Measurements from ENCODE around the gene SAMD11.

SAMD11 gene

GRCh38 chr1:905811-906599 is 17.7 kb upstream of the SAMD11 start:
- DNase-seq = no peak

DNA sequence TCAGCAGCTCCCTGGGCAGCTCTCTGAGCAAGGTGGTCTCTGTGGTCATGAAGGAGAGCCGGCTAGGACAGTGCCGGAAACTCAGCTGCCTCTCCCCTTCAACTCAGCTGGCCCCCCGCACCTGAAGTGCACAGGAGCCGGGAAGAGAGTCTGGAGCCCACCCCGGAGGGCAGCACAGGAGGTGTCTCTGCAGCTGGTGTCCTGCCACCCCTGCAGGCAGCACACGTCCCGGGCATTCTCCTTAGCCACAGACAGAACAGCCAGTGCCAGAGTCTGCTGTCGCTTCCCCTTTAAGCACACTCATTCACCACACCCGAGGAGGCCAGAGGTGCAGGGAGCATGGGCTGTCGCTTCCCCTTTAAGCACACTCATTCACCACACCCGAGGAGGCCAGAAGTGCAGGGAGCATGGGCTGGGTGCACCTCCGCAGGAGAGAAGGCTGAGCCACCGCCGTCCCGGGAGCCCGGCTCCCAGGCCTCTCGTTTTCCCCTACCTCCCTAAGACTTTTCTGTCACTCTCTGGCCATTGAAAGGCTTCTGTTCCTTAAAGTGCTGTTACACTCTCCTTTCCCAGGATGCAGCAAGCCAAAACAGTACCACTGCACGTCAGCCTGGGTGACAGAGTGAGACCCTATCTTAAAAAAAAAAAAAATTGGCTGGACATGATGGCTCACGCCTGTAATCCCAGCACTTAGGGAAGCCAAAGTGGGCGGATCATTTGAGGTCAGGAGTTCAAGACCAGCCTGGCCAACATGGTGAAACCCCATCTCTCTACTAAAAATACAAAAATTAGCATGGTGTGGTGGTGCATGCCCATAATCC is 16.9 kb upstream of the SAMD11 start:
- no peak for DNase-seq

GRCh38 chr1:907611-908451 is 15.9 kb upstream of the SAMD11 start:
- no peak for DNase-seq

DNA sequence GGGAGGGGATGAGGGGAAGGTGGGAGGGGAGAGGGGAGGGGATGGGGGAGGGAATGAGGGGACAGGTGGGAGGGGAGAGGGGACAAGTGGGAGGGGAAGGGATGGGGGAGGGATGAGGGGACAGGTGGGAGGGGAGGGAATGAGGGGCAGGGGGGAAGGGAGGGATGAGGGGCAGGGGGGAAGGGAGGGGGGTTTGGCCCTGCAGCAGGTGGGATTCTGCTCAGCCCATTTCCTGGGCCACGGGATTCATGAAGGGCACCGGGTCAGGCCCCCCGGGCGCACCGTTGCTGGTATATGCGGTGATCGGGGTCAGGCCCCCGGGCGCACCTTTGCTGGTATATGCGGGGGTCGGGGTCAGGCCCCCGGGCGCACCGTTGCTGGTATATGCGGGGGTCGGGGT is 15.1 kb upstream of the SAMD11 start:
- DNase-seq = no peak

DNA sequence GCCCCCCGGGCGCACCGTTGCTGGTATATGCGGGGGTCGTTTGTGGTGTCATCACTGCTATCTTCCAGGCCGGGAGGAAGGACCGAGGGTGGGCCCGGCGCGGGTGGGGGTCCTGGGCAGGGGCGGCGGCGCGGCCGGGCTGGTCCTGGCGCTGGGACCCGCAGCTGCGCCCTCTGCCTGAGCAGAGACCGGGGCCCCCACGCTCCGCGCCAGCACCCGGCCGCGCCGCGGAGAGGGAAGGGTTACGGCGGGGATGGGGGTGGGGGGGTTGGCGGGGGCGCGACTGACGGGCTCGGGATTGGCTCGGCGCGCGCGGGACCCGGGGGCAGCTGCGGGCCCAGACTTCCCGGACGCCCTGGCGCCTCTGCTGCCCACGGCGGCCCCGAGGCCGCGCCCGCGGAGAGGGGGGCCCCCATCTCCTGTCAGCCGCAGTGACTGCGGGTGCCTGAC is 13.8 kb upstream of the SAMD11 start:
- DNase-seq = no peak

DNA sequence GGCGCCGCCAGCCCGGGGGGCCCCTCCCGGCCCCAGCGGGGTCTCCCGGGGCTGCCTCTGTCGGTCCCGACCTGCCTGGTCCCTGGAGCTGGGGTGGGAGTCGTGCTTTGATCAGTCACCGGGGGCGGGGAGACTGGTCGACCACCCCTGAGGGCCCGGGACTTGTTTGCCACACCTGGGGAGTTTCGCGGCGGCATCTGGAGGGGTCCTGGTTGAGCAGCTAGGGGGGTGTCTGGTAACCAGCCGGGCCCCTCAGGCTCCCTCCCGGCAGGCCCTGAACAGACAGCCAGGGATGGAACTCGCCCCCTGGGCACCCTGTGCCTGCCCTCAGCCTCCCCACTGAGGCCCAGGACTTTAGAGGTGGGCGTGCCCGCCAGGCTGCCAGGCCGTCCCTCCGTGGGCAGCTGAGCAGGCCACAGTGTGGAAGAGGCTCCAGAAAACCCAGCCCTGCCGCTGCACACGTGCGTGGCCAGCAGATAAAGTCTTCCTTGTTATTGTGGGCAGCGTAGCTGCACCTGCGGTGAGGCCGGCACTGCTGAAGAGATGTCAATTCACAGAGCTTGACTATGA is 13.3 kb upstream of the SAMD11 start:
- DNase-seq = no peak

- no peak for DNase-seq
These were observed 12.6 kb upstream of the SAMD11 start for GRCh38 chr1:910881-911721.

DNA sequence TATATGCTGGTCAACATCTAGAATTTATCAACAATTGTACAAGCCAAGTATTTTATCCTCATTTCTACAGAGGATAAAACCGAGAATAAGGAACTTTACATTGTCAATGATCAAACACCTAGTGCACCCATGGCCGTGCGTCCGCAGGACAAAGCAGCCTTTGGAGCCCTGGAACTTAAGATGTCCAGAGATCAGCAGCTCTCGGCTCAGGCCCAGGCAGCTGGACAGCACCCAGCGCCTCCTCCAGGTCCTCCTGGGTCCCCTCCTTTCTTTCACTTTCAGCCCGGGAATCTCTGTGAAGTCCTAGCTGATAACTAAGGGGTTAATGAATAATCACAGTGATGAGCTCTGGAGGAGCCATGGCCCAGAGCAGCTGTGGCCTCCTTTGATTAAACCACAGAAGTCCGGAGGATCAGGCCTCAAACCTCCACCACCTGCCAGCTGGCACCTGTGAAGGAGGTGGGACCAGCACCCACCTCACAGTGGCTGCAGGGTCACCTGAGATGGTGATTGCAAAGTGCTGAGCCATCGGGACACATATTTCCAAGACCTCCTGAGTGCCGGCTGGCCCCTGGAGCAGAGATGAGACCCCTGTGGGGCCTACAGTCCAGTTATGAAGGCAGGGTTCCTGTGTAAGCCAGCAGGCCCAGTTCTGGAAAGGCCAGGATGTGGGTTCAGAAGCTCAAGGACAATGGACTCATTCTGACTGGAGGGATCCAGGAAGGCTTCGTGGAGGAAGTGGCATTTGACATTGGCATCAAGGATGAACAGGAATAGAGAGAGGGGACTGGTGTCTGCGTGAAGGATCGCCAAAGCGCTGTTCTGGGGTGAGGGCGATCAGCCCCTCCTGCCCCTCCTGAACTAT is 11.6 kb upstream of the SAMD11 start:
- no peak for DNase-seq

DNA sequence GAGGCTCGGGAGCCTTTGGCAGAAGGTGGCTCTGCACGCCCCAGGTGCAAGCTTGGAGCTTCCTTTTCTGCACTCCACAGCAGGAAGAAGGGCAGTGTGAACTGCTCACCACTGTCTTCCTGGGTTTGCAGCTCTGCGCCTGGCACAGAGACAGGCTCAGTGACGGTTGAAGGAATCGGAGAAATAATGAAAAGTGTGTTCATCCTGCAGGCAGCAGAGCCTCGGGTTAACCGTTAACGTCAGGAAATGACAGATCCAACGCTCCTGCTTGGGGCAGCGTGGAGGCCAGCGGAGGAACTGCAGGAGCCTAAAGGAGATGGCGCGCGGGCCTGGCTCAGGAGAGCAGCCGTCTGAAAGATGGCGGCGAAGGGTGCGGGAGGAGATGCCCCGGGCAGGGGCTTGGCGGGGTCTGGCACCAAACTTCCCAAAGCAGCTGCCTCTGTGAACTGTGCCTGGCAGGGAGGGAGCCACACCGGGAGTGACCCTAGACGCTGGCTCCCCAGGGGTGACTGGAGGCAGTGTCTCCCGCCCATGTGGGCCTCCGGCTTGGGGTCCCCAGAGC is 10.9 kb upstream of the SAMD11 start:
- no peak for DNase-seq

DNA sequence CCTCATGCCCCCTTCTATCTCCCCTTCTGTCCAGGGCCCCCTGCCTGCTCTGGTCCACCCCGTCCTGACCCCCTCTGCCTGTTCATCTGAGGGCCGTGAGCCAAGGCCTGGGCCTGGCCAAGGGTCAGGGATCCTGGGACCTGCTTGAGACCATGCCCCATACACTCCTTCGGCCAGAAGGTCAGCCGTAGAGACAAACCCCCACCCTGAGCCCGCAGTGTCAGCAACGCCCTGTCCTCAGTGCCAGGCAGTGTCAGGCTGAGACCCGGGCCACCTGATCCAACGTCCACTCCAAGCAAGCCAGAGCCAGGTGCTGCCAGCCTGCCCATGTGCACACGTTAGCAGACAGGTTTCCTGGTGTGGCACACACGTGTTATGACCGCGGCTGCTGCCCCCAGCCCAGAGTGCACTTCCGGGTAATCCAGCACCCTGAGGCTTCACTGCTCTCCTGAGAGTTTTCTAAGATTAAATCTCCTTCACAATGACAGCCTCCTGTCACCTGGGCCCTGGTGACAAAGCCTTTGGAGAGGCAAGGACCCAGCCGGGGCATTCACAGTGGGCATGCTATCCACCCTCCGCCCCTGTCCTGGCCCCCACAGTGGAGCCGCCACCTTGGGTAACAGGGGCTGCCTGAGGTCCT is 10.1 kb upstream of the SAMD11 start:
- DNase-seq = no peak

- no peak for DNase-seq
These were observed 9.4 kb upstream of the SAMD11 start for GRCh38 chr1:914131-914890.

GRCh38 chr1:914891-915280 is 8.8 kb upstream of the SAMD11 start:
- DNase-seq = no peak

DNA sequence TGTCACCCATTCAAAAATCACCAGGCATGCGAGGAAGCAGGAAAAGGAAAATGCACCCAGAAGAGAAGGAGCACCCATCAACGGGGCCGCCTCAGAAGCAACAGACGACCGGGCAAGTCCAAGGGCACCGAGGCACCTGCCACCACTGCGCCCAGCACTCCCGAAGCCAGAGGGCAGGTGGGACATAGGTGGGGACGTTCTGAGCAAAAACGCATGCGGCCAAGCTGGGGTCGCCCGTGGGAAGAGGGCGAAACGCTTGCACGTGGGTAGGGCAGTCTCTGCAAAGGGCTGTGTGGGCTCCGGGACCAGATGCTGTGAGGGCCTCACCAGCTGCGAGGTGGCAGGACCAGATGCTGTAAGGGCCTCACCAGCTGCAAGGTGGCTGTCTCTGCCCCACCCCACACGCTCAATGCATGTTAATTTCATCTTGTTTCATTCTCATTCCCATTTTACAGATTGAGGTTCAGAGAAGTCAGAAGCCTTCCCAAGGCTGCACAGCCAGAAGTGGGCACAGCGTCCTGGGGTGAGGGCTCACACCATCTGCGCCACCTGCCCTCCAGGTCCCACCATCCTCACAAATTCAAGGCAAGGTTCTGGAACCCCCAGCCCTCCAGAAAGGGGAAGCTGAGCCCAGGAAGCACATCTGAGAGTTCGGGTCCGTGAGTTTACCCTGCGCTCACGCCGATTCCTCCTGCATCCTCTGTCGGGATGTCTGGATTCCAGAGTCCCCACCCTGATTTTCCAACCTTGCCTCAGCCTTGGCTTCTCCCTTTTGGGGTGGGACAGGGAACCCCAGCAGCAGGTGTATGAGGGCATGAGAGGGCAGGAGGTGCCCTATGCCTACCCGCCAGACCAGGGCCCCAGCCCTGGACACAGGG is 8.2 kb upstream of the SAMD11 start:
- DNase-seq = no peak

GRCh38 chr1:916173-917075 is 7.3 kb upstream of the SAMD11 start:
- DNase-seq = no peak

- no peak for DNase-seq
These were observed 6.7 kb upstream of the SAMD11 start for GRCh38 chr1:917076-917459.

- no peak for DNase-seq
These were observed 6.1 kb upstream of the SAMD11 start for GRCh38 chr1:917466-918091.

DNA sequence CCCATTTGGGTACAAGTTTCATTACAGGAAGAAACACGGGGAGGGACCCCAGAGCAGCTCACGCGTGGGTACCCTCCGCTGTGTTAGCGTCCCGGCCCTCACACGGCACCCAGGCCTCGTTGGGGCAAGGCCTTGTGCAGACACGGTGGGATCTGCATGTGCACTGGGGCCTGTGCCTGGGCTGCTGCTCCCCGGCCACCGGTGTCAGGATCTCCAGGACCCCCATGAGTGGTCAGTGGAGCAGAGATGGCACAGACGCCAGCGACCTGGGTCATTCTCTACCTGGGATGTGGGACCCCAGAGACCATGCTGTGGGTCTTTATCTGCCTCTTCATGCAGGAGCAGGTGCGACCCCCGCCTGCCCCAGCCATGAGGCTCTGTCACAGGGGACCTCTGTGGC is 5.4 kb upstream of the SAMD11 start:
- DNase-seq = no peak

Measured in cerebellar nuclear complex (tissue), 1 donor.